ENCODE results near the gene EIF2S1.

- no peak for TF ChIP-seq POLR2A (IDR thresholded peaks at IDR 0.05)
- peak; percentile 66 to 83 (median 77) for TF ChIP-seq CTCF (IDR thresholded peaks at IDR 0.05)
Observed at GRCh38 chr14:67426983-67427606, 67.0 kb downstream of the EIF2S1 start.

Measured in heart left ventricle (tissue), 13 donors.